Brain microvascular endothelial cell (primary cell): ENCODE results near the gene ZNF709.
"Not testable (repeated sequence)": the region's sequence is repeated elsewhere in the genome, so short reads cannot be mapped to it uniquely, and the experiment has no call there.

Experiments
- DNase-seq: peaks from one replicate; pipeline ENCODE4 v3.0.0-alpha.2; 2020
- H3K27ac ChIP-seq: fragments of 250-450 bp; sonication (Bioruptor Pico); 2 replicates; pipeline ENCODE4 v1.5.1; 2020; ENCODE audit warnings: mild to moderate bottlenecking, moderate library complexity
- H3K27me3 ChIP-seq: fragments of 250-450 bp; sonication (Bioruptor Pico); replicated peaks from 2 replicates; pipeline ENCODE4 v1.5.1; 2020; ENCODE audit warnings: mild to moderate bottlenecking
- H3K36me3 ChIP-seq: fragments of 250-450 bp; sonication (Bioruptor Pico); replicated peaks from 2 replicates; pipeline ENCODE4 v1.5.1; 2020; ENCODE audit warnings: mild to moderate bottlenecking
- H3K4me3 ChIP-seq: 2 replicates; pipeline ENCODE4 v1.5.1; 2011; ENCODE audit warnings: low read depth, mild to moderate bottlenecking, control low read depth, low read length, moderate library complexity
- CTCF ChIP-seq: IDR thresholded peaks from 2 replicates; pipeline ENCODE4 v1.5.1; 2011; ENCODE audit warnings: low read depth, mild to moderate bottlenecking, moderate library complexity, low read length, control low read depth, inconsistent platforms; ENCODE audit errors: missing control alignments
- in situ Hi-C: cut with HindIII; loops from 2 replicates; pipeline ENCODE4 v1.10.0; 2017; ENCODE audit warnings: low sequenced_read_pairs, low pct_ligation_motif_present

The ZNF709 gene

GRCh38 chr19:12497032-12497431, 12.4 kb upstream of the ZNF709 start:
- no peak for DNase-seq
- Histone ChIP-seq H3K4me3 (no peak overlapping the region), H3K27ac (no peak overlapping the region), H3K27me3 (no peaks in the 10 kb centered on the region), H3K36me3 (no peaks in the 10 kb centered on the region)
- no peak for TF ChIP-seq CTCF
- in situ Hi-C loops = no loop called here

DNA sequence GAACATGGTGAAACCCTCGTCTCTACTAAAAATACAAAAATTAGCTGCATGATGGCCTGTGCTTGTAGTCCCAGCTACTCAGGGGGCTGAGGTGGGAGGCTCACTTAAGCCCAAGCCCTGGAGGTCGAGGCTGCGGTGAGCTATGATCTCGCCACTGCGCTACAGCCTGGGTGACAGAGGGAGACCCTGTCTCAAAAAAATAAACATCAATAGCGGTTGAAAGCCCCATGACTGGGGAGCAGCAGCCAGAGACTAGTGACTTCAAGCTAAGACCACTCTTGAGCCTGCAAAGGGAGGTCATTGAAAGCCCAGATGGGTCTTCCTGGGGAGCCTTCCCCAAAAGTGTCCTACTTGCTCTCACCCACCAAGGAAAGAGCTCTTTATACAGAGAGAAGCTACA, 11.9 kb upstream of the ZNF709 start:
- DNase-seq = no peak
- H3K27me3 ChIP-seq = no peaks in the 10 kb centered on the region
- H3K27ac ChIP-seq = no peak overlapping the region
- TF ChIP-seq CTCF = no peak
- in situ Hi-C loops = no loop called here
- no peaks in the 10 kb centered on the region for H3K36me3 ChIP-seq
- no peak overlapping the region for H3K4me3 ChIP-seq

DNA sequence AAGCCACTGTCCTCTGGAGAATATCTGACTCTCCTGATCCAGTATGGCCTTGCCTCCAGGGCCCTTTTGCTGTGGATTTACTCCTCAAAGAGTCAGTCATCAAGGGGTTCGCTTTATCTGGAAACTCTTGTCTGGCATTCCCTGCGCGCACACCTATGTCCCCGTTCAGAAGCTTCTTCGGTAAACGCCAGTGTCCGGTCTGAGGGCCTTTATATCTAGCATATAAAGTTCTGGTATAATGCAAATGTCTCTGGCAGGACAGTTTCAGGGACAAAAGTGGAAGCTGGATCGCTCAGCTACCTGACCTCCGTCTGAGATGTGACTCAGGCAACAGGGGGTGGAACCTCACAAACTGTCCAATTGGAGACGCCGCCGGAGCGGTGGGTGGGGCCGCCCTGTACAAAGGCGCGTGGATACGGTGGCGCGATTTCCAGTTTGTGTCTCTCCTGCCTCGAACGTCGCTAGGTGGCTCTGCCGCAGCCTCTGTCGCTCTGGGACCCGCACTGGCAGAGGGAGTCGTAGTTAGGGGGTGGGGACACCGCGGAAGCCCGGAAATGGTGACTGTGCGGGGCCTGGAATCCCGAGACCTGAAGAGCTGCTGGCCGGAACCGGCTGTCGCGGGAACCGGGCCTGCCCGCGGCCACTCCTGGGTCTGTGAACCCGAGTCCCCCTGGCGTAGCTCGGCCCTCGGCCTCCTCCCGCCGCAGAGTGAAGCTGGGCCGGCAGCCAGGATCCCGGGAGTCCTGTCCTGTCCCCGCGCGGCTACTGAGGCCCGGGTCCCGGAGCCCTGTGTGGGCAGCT, 10.6 kb upstream of the ZNF709 start:
- Histone ChIP-seq H3K27me3 (no peaks in the 10 kb centered on the region), H3K36me3 (no peaks in the 10 kb centered on the region), H3K27ac (no peak overlapping the region), H3K4me3 (peak overlapping the region; percentile 56)
- in situ Hi-C loops = no loop called here
- DNase-seq = peak; percentile 84
- TF ChIP-seq CTCF = peak; percentile 44

GRCh38 chr19:12494260-12494860, 9.7 kb upstream of the ZNF709 start:
- no peaks in the 10 kb centered on the region for H3K36me3 ChIP-seq
- in situ Hi-C loops = no loop called here
- H3K27ac ChIP-seq = no peak overlapping the region
- no peak overlapping the region for H3K4me3 ChIP-seq
- no peak for TF ChIP-seq CTCF
- H3K27me3 ChIP-seq = no peaks in the 10 kb centered on the region
- DNase-seq = no peak

DNA sequence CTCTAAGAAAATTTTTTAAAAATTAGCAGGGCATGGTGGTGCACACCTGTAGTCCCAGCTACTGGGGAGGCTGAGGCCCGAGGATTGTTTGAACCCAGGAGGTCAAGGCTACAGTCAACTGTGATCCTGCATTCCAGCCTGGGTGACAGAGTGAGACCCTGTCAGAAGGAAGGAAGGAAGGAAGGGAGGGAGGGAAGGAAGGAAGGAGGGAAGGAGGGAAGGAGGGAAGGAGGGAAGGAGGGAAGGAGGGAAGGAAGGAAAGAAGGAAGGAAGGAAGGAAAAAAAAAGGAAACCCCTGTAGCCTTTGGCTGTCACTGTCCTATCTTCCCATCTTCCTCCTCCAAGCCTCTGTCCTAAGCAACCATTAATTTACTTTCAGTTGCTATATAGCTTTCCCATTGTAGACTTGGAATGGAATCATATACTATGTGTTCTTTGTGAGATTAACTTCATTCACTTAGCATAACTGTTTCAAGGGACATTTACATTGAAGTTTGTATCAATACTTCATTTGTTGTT, 1.7 kb upstream of the ZNF709 start:
- H3K4me3 ChIP-seq, H3K27ac ChIP-seq, DNase-seq, H3K27me3 ChIP-seq, H3K36me3 ChIP-seq, in situ Hi-C loops: not testable (repeated sequence)

DNA sequence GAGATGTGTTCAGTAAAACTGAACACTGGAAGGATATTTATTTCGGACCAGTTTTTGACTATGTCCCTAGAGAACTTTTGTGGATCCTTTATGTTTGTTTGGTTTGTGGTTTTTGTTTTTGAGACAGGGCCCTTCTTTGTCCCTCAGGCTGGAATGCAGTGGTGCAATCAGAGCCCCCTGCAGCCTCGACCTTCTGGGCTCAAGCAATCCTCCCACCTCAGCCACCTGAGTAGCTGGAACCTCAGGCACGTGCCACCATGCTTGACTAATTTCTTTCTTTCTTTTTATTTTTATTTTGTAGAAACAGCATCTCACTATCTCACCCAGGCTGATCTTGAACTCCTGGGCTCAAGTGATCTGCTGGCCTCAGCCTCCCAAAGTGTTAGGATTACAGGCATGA, 955 bp upstream of the ZNF709 start:
- in situ Hi-C loops = no loop called here
- no peak for TF ChIP-seq CTCF
- H3K27me3 ChIP-seq = no peaks in the 10 kb centered on the region
- H3K4me3 ChIP-seq = no peak overlapping the region
- no peak overlapping the region for H3K27ac ChIP-seq
- H3K36me3 ChIP-seq = no peaks in the 10 kb centered on the region
- no peak for DNase-seq
